Fibroblast of lung (primary cell): Measurements from ENCODE around the gene PSMA5. TPM values are rescaled to one million over a fixed set of nuclear protein-coding genes. Genes with fewer than 3 reads are reported as not detected.

ENCODE experiments used
- DNase-seq, 2 donors: peaks; one replicate each; pipeline versions ENCODE4 v3.0.0 to v3.0.0-alpha.2; 2010; ENCODE audit warnings: low read depth in 2 of 2
- H2AFZ ChIP-seq: 2 replicates; pipeline ENCODE4 v1.5.1; 2012; ENCODE audit warnings: low read length, control low read depth, inconsistent platforms
- H3K27ac ChIP-seq: 2 replicates; pipeline ENCODE4 v1.5.1; 2011; ENCODE audit warnings: low read length, control low read depth; ENCODE audit not compliant: insufficient read depth
- H3K27me3 ChIP-seq: 2 replicates; pipeline ENCODE4 v1.5.1; 2011; ENCODE audit warnings: mild to moderate bottlenecking, low read length; ENCODE audit not compliant: control insufficient read depth, insufficient read depth
- H3K36me3 ChIP-seq: 2 replicates; pipeline ENCODE4 v1.5.1; 2011; ENCODE audit warnings: low read length; ENCODE audit not compliant: control insufficient read depth, insufficient read depth
- H3K4me1 ChIP-seq: 2 replicates; pipeline ENCODE4 v1.5.1; 2011; ENCODE audit warnings: low read length; ENCODE audit not compliant: control insufficient read depth, insufficient read depth; ENCODE audit errors: extremely low read depth
- H3K4me2 ChIP-seq: 2 replicates; pipeline ENCODE4 v1.5.1; 2011; ENCODE audit warnings: low read length, control low read depth; ENCODE audit not compliant: insufficient read depth; ENCODE audit errors: extremely low read depth
- H3K4me3 ChIP-seq, 4 experiments: fragments of 200-600 bp in 1 of 4; sonication (generic) in 1 of 4; replicated peaks in 1 of 4; 2 replicates each; pipeline ENCODE4 v1.5.1; 2011 to 2016; ENCODE audit warnings: low read length in 4 of 4, low read depth in 3 of 4, mild to moderate bottlenecking in 3 of 4, control low read depth in 2 of 4, inconsistent platforms in 1 of 4, mixed read lengths in 1 of 4; ENCODE audit not compliant: insufficient read depth in 1 of 4; ENCODE audit errors: control extremely low read depth in 1 of 4
- H3K79me2 ChIP-seq: 2 replicates; pipeline ENCODE4 v1.5.1; 2012; ENCODE audit warnings: mild to moderate bottlenecking, low read length, inconsistent platforms; ENCODE audit not compliant: control insufficient read depth, insufficient read depth
- H3K9ac ChIP-seq: 2 replicates; pipeline ENCODE4 v1.5.1; 2011; ENCODE audit warnings: mild to moderate bottlenecking, low read length, control low read depth; ENCODE audit not compliant: insufficient read depth
- H3K9me3 ChIP-seq: 2 replicates; pipeline ENCODE4 v1.5.1; 2012; ENCODE audit warnings: low read depth, low read length; ENCODE audit not compliant: control insufficient read depth, insufficient read depth
- H4K20me1 ChIP-seq: 2 replicates; pipeline ENCODE4 v1.5.1; 2011; ENCODE audit warnings: low read length; ENCODE audit not compliant: control insufficient read depth, insufficient read depth; ENCODE audit errors: extremely low read depth
- EZH2 ChIP-seq: IDR thresholded peaks from 2 replicates; pipeline ENCODE4 v1.5.1; 2012; ENCODE audit warnings: low read length, control low read depth, mild to moderate bottlenecking; ENCODE audit errors: missing control alignments
- polyA plus RNA-seq, 2 donors: library from polyadenylated mRNA; depleted of rRNA in 1 of 2; stranded (reverse) in 1 of 2; unstranded in 1 of 2; fragments of >200 nt; gene quantifications; 2 replicates each; pipeline ENCODE4 v1.2.1, GENCODE V29; 2011 to 2012; ENCODE audit warnings: missing spikeins in 1 of 2
- total RNA-seq: library from RNA; depleted of rRNA; stranded (reverse); fragments of >200 nt; gene quantifications from 2 replicates; pipeline ENCODE4 v1.2.1, GENCODE V29; 2014
- TF ChIP-seq, protein P1 (sequence below), 2 donors: IDR thresholded peaks in 1 of 2; conservative IDR thresholded peaks in 1 of 2; 1 replicate in 1 of 2; 2 replicates in 1 of 2; pipeline ENCODE4 v1.5.1; 2011 to 2012; ENCODE audit warnings: low read length in 2 of 2, control low read depth in 1 of 2, inconsistent platforms in 1 of 2, low read depth in 1 of 2, mild to moderate bottlenecking in 1 of 2

The PSMA5 gene
- total and polyA plus RNA-seq, 2 donors (not counting 1 experiment from before 2014, with no cell fraction given), result 41.0 to 145 TPM

DNA sequence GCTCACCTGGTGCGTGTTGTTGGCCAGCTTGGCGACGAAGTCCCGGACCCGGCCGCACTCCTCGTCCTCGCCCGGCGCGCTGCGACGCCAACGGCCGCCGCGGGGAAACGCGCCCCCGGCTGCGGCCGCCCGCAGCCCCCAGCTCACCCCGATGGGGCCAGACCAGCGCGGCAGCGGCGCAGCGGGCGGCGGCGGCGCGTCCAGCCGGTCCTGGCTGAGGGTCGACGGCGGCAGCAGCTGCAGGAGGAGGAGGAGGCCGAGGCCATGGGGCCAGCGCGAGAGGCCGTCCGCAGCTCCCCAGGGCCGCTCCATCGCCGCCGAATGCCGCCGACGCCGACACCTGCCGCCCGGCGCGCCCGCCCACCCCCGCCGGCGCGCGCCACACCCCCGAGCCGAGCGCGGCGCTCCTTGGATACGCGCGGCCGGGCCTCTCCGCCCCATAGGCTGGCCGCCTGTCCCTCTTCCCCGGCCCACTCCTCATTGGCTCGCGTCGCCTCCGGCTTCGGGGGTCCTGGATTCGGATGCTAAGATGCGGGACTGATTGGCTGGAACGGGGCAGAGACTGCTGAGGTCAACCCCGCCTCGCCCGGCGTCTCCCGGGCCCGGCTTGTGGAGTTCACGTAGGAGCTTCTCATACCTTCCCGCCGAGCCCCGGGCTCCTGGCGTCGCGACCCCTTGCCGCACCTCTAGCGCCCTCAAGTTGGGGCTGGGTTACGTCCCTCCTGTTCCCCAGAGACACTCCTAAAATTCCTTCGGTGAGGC, 28.5 kb downstream of the PSMA5 start, which contains the start of gene SORT1:
TSS of gene SORT1 (minus strand) at position 338 of the 762 bp plus-strand sequence. CDS start at position 312, 26 bp downstream.
- H4K20me1 ChIP-seq, result no peaks in the 10 kb centered on the region
- H3K4me2 ChIP-seq, result peak within 1 kb of the TSS; percentile 78
- peak within 1 kb of the TSS; percentile 60 for H3K9ac ChIP-seq
- TF ChIP-seq, protein P1, sequence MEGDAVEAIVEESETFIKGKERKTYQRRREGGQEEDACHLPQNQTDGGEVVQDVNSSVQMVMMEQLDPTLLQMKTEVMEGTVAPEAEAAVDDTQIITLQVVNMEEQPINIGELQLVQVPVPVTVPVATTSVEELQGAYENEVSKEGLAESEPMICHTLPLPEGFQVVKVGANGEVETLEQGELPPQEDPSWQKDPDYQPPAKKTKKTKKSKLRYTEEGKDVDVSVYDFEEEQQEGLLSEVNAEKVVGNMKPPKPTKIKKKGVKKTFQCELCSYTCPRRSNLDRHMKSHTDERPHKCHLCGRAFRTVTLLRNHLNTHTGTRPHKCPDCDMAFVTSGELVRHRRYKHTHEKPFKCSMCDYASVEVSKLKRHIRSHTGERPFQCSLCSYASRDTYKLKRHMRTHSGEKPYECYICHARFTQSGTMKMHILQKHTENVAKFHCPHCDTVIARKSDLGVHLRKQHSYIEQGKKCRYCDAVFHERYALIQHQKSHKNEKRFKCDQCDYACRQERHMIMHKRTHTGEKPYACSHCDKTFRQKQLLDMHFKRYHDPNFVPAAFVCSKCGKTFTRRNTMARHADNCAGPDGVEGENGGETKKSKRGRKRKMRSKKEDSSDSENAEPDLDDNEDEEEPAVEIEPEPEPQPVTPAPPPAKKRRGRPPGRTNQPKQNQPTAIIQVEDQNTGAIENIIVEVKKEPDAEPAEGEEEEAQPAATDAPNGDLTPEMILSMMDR (conservative IDR thresholded peaks at IDR 0.05 in 1 of 2, IDR thresholded peaks at IDR 0.05 in 1 of 2; ENCODE audit: low read depth in 1 of 2, low read length in 2 of 2), result peak in 1 of 2 donors; percentile 8
- TF ChIP-seq EZH2, result no peak
- no peaks in the 10 kb centered on the region for H3K9me3 ChIP-seq
- H3K27ac ChIP-seq, result no peak within 1 kb of the TSS
- peak within 1 kb of the TSS; percentile 55 to 72 (median 62) for H3K4me3 ChIP-seq
- DNase-seq, result peak; percentile 80 to 90
- no peaks in the 10 kb centered on the region for H3K36me3 ChIP-seq
- peaks cover 9% of the 10 kb centered on the region for H3K4me1 ChIP-seq
- no peaks in the 10 kb centered on the region for H3K27me3 ChIP-seq
- peaks cover 2% of the 10 kb centered on the region for H3K79me2 ChIP-seq
- H2AFZ ChIP-seq, result peak within 1 kb of the TSS; percentile 37

DNA sequence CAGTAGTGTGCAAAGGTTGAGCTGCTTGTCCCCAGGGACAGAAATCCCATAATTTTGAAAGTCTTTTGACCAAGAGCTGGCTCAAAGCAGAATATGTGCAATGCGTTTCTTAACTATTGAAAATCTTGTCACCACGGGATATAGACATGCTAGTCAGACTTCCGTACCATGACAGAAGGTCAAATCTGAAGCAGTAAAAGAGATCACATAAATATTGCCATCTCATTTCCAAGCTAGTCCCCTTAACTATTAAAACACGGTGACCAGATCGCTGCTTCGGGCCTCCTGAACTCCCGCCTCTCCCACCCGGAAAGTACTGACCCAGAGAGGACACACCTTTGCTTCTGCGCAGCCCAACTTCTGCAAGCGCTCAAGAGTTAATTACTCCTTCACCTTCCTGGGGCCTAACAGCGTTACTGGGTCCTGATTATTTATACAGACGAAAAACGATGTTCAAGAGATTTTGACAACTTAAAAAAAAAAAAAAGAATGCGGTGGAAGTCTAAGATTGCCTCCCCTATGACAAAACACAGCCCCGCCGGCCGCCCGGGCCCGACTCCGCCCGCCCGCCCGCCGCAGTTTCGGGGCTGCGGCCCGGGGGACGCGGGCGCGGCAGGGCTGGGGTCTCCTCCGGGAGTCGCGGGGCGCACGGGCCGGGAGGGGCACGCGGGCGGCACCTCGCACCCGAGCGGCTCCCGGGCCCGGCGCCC, 29.2 kb downstream of the PSMA5 start:
- Histone ChIP-seq H3K4me3 (peak overlapping the region; percentile 43 to 72 (median 61)), H3K9ac (peak overlapping the region; percentile 60), H3K27me3 (no peaks in the 10 kb centered on the region), H3K4me1 (peaks cover 15% of the 10 kb centered on the region), H4K20me1 (no peaks in the 10 kb centered on the region), H2AFZ (no peak overlapping the region), H3K27ac (no peak overlapping the region), H3K4me2 (peak overlapping the region; percentile 78), H3K36me3 (no peaks in the 10 kb centered on the region), H3K79me2 (peaks cover 2% of the 10 kb centered on the region), H3K9me3 (no peaks in the 10 kb centered on the region)
- TF ChIP-seq, protein P1 (conservative IDR thresholded peaks at IDR 0.05 in 1 of 2, IDR thresholded peaks at IDR 0.05 in 1 of 2; ENCODE audit: low read depth in 1 of 2, low read length in 2 of 2), result no peak
- no peak for DNase-seq

DNA sequence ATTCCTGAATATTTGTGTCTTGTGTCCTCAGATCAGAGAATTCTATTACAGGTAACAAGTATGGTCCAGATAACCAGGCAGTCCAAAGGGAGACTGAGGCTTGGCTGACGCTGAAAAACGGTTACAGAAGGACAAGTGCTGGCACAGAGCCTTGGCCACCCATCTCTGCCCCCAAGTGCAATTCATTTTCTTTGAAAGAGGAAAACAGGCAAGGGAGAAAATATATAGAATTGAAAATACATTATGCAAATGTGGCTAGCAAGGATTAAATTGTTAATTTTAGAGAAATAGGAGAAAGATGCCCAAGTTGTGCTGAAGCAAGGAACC, 29.8 kb downstream of the PSMA5 start:
- Histone ChIP-seq H3K9me3 (no peaks in the 10 kb centered on the region), H3K4me1 (peaks cover 17% of the 10 kb centered on the region), H3K4me3 (peak overlapping the region; percentile 43 to 72 (median 61)), H3K79me2 (peaks cover 2% of the 10 kb centered on the region), H4K20me1 (no peaks in the 10 kb centered on the region), H3K27me3 (no peaks in the 10 kb centered on the region), H3K36me3 (no peaks in the 10 kb centered on the region), H3K9ac (no peak overlapping the region), H2AFZ (no peak overlapping the region), H3K4me2 (peak overlapping the region; percentile 78), H3K27ac (no peak overlapping the region)
- TF ChIP-seq, protein P1 (conservative IDR thresholded peaks at IDR 0.05 in 1 of 2, IDR thresholded peaks at IDR 0.05 in 1 of 2; ENCODE audit: low read depth in 1 of 2, low read length in 2 of 2), result no peak
- no peak for TF ChIP-seq EZH2
- DNase-seq, result no peak
